GM18868 (cell line): ENCODE data around the gene TAF1.
A peak's percentile ranks its signal among the peaks of the same experiment; 100 is the strongest.
"Not testable (repeated sequence)": the region's sequence is repeated elsewhere in the genome, so short reads cannot be mapped to it uniquely, and the experiment has no call there.

Experiments
- ATAC-seq: cut with Tn5 transposase; IDR thresholded peaks from one replicate; pipeline ENCODE4 v1.9.1; 2021; ENCODE audit warnings: mild to moderate bottlenecking, moderate library complexity; ENCODE audit not compliant: unreplicated experiment

TAF1 gene

GRCh38 chrX:71365875-71366673 is at the start of gene TAF1:
TSS of gene TAF1 (plus strand) at chrX:71366357. CDS start at chrX:71366375, 18 bp downstream.
- ATAC-seq, result peak; percentile 86

GRCh38 chrX:71316959-71317358 is 49.2 kb upstream of the TAF1 start:
- ATAC-seq, result not testable (repeated sequence)

GRCh38 chrX:71320126-71320525 is 46.0 kb upstream of the TAF1 start:
- no peak for ATAC-seq

- no peak for ATAC-seq
Measured at GRCh38 chrX:71321731-71322130, 44.4 kb upstream of the TAF1 start.

GRCh38 chrX:71324452-71324851 is 41.7 kb upstream of the TAF1 start:
- not testable (repeated sequence) for ATAC-seq

GRCh38 chrX:71326394-71326793 is 39.8 kb upstream of the TAF1 start:
- no peak for ATAC-seq

GRCh38 chrX:71349151-71349665 is 16.9 kb upstream of the TAF1 start:
- not testable (repeated sequence) for ATAC-seq

GRCh38 chrX:71349867-71350266 is 16.3 kb upstream of the TAF1 start:
- not testable (repeated sequence) for ATAC-seq

GRCh38 chrX:71352439-71352838 is 13.7 kb upstream of the TAF1 start:
- not testable (repeated sequence) for ATAC-seq

- ATAC-seq, result no peak
Measured at GRCh38 chrX:71364221-71364620, 1.9 kb upstream of the TAF1 start.

- no peak for ATAC-seq
Measured at GRCh38 chrX:71365356-71365874, 742 bp upstream of the TAF1 start.

GRCh38 chrX:71366674-71367256 is 608 bp downstream of the TAF1 start:
- ATAC-seq, result peak; percentile 13

GRCh38 chrX:71367396-71367795 is 1.2 kb downstream of the TAF1 start:
- ATAC-seq, result no peak

- no peak for ATAC-seq
Measured at GRCh38 chrX:71372388-71372787, 6.2 kb downstream of the TAF1 start.

GRCh38 chrX:71378732-71379131 is 12.6 kb downstream of the TAF1 start:
- no peak for ATAC-seq

- not testable (repeated sequence) for ATAC-seq
Measured at GRCh38 chrX:71391725-71392124, 25.6 kb downstream of the TAF1 start.

- no peak for ATAC-seq
Measured at GRCh38 chrX:71393919-71394318, 27.8 kb downstream of the TAF1 start.

- ATAC-seq, result no peak
Measured at GRCh38 chrX:71396576-71396975, 30.4 kb downstream of the TAF1 start.

GRCh38 chrX:71400710-71401109 is 34.6 kb downstream of the TAF1 start:
- no peak for ATAC-seq

- not testable (repeated sequence) for ATAC-seq
Measured at GRCh38 chrX:71416260-71416659, 50.1 kb downstream of the TAF1 start.

GRCh38 chrX:71420686-71421085 is 54.5 kb downstream of the TAF1 start:
- ATAC-seq, result no peak

GRCh38 chrX:71432733-71433132 is 66.6 kb downstream of the TAF1 start:
- ATAC-seq, result no peak
